HG02763 (cell line): Measurements from ENCODE around the gene HOXD9.

Experiments
- ATAC-seq: cut with Tn5 transposase; IDR thresholded peaks from one replicate; pipeline ENCODE4 v1.9.1; 2021; ENCODE audit warnings: mild to moderate bottlenecking, moderate library complexity; ENCODE audit not compliant: unreplicated experiment

HOXD9 gene

DNA sequence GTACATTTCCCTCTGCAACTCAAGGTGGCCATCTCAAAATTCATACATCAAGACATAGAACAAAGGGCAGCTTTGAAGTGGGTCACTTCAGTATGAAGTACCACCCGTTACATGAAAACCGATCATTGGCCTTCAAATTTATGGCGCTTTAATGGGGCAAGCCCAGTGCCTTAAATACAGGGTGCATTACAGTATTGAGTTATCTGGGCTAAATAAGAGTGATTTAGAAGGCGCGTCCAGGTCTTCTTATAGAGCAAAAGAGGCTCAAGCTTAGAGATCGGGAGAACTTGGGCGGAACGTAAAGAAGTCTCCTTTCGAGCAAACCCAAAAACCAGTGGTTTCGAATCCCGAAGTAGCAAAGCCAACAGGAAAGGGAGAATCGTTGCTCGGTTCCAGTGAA is 41.7 kb downstream of the HOXD9 start:
- no peak for ATAC-seq

- no peak for ATAC-seq
Measured at GRCh38 chr2:176164611-176165369, 42.3 kb downstream of the HOXD9 start.

DNA sequence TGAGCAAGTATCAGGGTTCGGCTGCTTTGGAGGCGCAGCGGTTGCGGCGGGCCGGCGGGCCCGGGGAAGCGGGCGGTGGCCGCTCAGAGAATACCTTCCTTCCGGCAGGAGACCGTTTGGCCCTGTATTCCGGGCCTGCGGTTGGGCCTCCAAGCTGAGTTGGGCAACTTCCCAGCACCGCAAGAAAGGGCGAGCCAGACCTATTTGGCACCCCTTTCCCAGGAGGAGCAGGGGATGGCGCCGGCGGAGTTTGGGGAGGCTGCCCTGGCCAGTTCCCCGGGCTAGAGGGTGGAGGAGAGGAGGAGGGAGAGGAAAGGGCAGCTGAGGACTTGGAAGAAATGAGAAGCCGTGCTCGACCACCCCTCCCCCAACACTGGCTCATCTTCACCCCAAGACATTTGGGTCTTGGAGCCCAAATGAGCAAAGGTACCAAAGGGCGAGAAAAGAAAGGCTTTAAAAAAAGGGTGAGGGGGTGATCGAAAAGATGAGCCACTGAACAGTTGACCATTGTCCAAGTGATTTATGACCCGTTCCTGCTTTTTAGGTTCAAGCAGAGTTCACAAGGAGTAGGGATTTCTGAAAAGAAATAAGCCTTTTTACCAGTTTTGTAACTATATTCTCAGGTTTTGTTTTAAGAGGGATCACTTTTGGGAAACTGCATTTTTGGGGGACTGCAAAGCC is 43.0 kb downstream of the HOXD9 start:
- no peak for ATAC-seq

- no peak for ATAC-seq
Measured at GRCh38 chr2:176166272-176166671, 43.8 kb downstream of the HOXD9 start.

- no peak for ATAC-seq
Measured at GRCh38 chr2:176167398-176167797, 44.9 kb downstream of the HOXD9 start.

- ATAC-seq = no peak
Measured at GRCh38 chr2:176169181-176169580, 46.7 kb downstream of the HOXD9 start.

DNA sequence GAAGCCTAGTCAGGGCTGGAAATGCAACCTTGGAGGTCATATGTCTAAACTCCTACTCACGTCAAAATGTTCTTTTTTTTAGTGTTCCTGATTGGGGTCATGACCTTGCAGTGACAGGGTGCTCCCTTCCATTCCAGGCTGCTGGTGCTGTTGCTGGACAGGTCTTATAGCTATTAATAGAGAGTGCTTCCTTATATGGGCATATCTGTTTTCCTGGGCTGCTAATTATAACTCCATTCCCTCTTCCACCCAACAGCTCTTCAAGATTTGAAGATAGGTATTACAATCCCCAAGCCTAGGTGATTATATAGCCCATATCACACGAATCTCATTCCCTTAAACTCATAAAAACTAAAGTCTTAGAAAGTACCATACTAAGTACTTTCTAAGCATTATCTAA is 47.2 kb downstream of the HOXD9 start:
- no peak for ATAC-seq

- ATAC-seq = no peak
Measured at GRCh38 chr2:176170602-176171305, 48.2 kb downstream of the HOXD9 start.

DNA sequence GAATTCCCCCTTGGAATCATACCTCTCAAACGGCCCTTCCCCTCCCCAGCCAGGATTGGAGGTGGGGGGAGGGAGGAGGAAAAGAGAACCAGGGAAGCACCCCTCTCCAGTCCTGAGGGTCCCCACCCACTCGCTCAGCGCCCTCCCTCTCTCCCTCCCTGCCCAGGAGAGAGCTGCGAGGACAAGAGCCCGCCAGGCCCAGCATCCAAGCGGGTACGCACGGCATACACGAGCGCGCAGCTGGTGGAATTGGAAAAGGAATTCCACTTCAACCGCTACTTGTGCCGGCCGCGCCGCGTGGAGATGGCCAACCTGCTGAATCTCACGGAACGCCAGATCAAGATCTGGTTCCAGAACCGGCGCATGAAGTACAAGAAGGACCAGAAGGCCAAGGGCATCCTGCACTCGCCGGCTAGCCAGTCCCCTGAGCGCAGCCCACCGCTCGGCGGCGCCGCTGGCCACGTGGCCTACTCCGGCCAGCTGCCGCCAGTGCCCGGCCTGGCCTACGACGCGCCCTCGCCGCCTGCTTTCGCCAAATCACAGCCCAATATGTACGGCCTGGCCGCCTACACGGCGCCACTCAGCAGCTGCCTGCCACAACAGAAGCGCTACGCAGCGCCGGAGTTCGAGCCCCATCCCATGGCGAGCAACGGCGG is 49.0 kb downstream of the HOXD9 start:
- ATAC-seq = no peak

- no peak for ATAC-seq
Measured at GRCh38 chr2:176172007-176172894, 49.7 kb downstream of the HOXD9 start.

DNA sequence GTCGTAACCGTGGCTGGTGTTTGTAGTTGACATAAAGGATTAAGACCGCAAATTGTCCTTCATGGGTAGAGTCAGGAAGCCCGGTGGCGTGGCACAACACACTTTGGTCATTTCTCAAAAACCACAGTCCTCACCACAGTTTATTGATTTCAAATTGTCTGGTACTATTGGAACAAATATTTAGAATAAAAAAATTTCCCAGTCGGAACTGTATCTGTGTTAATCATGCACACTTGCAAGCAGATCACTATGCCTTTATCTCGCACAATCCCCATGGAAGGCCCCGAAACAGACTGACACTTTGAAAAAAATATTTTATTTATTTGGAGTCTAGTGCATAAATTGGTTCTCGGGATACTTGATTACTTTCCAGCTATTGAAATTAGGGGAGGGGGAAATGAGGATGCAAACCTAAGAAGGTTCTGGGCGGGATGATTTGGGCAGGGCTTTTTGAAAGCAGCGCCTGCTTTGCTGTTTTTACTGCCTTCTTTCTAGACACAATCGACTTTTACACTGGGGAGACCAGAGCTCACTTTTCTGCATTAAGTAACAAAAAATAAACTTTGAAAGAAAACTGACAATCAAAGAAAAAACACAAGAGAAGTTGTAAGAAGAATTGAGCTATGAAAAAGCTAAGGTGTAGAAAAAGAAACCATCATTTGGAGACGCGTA is 50.5 kb downstream of the HOXD9 start:
- no peak for ATAC-seq

- no peak for ATAC-seq
Measured at GRCh38 chr2:176173567-176174381, 51.3 kb downstream of the HOXD9 start.

GRCh38 chr2:176174382-176174823 is 51.9 kb downstream of the HOXD9 start:
- no peak for ATAC-seq
